Epidermal melanocyte (primary cell): ENCODE results near the gene MAPK9.

Experiments
- DNase-seq: peaks from one replicate; pipeline ENCODE4 v3.0.0; 2011; ENCODE audit warnings: low spot score; ENCODE audit not compliant: insufficient read length

MAPK9 gene

GRCh38 chr5:180205916-180206315 is 86.0 kb downstream of the MAPK9 start:
- no peak for DNase-seq

GRCh38 chr5:180204276-180204819 is 87.5 kb downstream of the MAPK9 start:
- DNase-seq: no peak

GRCh38 chr5:180202939-180203573 is 88.8 kb downstream of the MAPK9 start:
- no peak for DNase-seq

- DNase-seq: no peak
These were observed 90.6 kb downstream of the MAPK9 start for GRCh38 chr5:180201051-180201987.

- no peak for DNase-seq
These were observed 92.5 kb downstream of the MAPK9 start for GRCh38 chr5:180199390-180199789.

- no peak for DNase-seq
These were observed 93.7 kb downstream of the MAPK9 start for GRCh38 chr5:180198208-180198607.

- DNase-seq: no peak
These were observed 94.7 kb downstream of the MAPK9 start for GRCh38 chr5:180197016-180197702.

GRCh38 chr5:180194410-180195345 is 97.2 kb downstream of the MAPK9 start:
- DNase-seq: no peak

GRCh38 chr5:180193749-180194375 is 98.0 kb downstream of the MAPK9 start:
- DNase-seq: no peak

- DNase-seq: no peak
These were observed 100.2 kb downstream of the MAPK9 start for GRCh38 chr5:180191716-180192115.

GRCh38 chr5:180187767-180188166 is 104.1 kb downstream of the MAPK9 start:
- no peak for DNase-seq
